Occipital lobe (tissue), 2 donors: ENCODE results near the gene MYCT1. TPM values are rescaled to one million over a fixed set of nuclear protein-coding genes. Genes with fewer than 3 reads are reported as not detected.
"Not testable (repeated sequence)": the region's sequence is repeated elsewhere in the genome, so short reads cannot be mapped to it uniquely, and the experiment has no call there.

Source experiments
- DNase-seq: peaks from one replicate; lab custom pipeline; 2025; lab: John Stamatoyannopoulos, UW
- total RNA-seq: library from RNA; depleted of rRNA; stranded (reverse); fragments of >200 nt; gene quantifications from one replicate; pipeline ENCODE4 v1.2.3, GENCODE V29; 2014

Gene MYCT1
- 4.7 TPM for total RNA-seq

- DNase-seq = no peak
These were observed at the start of gene MYCT1 for GRCh38 chr6:152697634-152698033. Gene MYCT1, plus strand, starts transcription at chr6:152697897. Its CDS starts 6 bp downstream, at chr6:152697903.

GRCh38 chr6:152648105-152648504 lies 49.6 kb upstream of the MYCT1 start:
- DNase-seq = no peak

GRCh38 chr6:152651986-152652385 lies 45.7 kb upstream of the MYCT1 start:
- DNase-seq = no peak

- no peak for DNase-seq
These were observed 35.9 kb upstream of the MYCT1 start for GRCh38 chr6:152661776-152662175.

GRCh38 chr6:152669895-152670294 lies 27.8 kb upstream of the MYCT1 start:
- no peak for DNase-seq

- no peak for DNase-seq
These were observed 26.5 kb upstream of the MYCT1 start for GRCh38 chr6:152671171-152671570.

- no peak for DNase-seq
These were observed 24.5 kb upstream of the MYCT1 start for GRCh38 chr6:152673236-152673635.

- DNase-seq = no peak
These were observed 17.5 kb upstream of the MYCT1 start for GRCh38 chr6:152680151-152680550.

- no peak for DNase-seq
These were observed 16.7 kb upstream of the MYCT1 start for GRCh38 chr6:152680879-152681517.

- DNase-seq = no peak
These were observed 15.6 kb upstream of the MYCT1 start for GRCh38 chr6:152682141-152682540.

- DNase-seq = not testable (repeated sequence)
These were observed 14.8 kb upstream of the MYCT1 start for GRCh38 chr6:152682935-152683334.

- DNase-seq = no peak
These were observed 11.9 kb upstream of the MYCT1 start for GRCh38 chr6:152685819-152686218.

GRCh38 chr6:152695372-152696045 lies 2.2 kb upstream of the MYCT1 start:
- DNase-seq = no peak

GRCh38 chr6:152696522-152696921 lies 1.2 kb upstream of the MYCT1 start:
- no peak for DNase-seq

GRCh38 chr6:152698692-152699091 lies 995 bp downstream of the MYCT1 start:
- no peak for DNase-seq

- DNase-seq = no peak
These were observed 2.7 kb downstream of the MYCT1 start for GRCh38 chr6:152700427-152700826.

- DNase-seq = no peak
These were observed 3.6 kb downstream of the MYCT1 start for GRCh38 chr6:152701081-152701862.

GRCh38 chr6:152701863-152702401 lies 4.2 kb downstream of the MYCT1 start:
- DNase-seq = no peak

- DNase-seq = not testable (repeated sequence)
These were observed 6.1 kb downstream of the MYCT1 start for GRCh38 chr6:152703750-152704149.

- no peak for DNase-seq
These were observed 7.6 kb downstream of the MYCT1 start for GRCh38 chr6:152705327-152705726.

- DNase-seq = no peak
These were observed 18.6 kb downstream of the MYCT1 start for GRCh38 chr6:152716322-152716721.

- no peak for DNase-seq
These were observed 23.3 kb downstream of the MYCT1 start for GRCh38 chr6:152720974-152721373.
